OCI-LY1 (cell line): ENCODE results near the gene SCTR.

ENCODE experiments used
- H2AFZ ChIP-seq: fragments of 200-600 bp; sonication (generic), shearing (Covaris generic); 2 replicates; pipeline ENCODE4 v1.6.0; 2014; ENCODE audit warnings: antibody characterized with exemption, mild to moderate bottlenecking, low read length
- H3F3A ChIP-seq: fragments of 200-600 bp; sonication (generic), shearing (Covaris generic); 2 replicates; pipeline ENCODE4 v1.6.0; 2014; ENCODE audit warnings: mild to moderate bottlenecking, antibody characterized with exemption, low read length, moderate library complexity; ENCODE audit not compliant: insufficient read depth
- H3K27ac ChIP-seq: fragments of 200-600 bp; sonication (generic); 2 replicates; pipeline ENCODE4 v1.5.1; 2014; ENCODE audit warnings: low read length, mixed run types, mild to moderate bottlenecking, low read depth; ENCODE audit not compliant: poor library complexity, severe bottlenecking
- H3K27me3 ChIP-seq: fragments of 200-600 bp; sonication (generic); 2 replicates; pipeline ENCODE4 v1.6.0; 2014; ENCODE audit warnings: antibody characterized with exemption, mild to moderate bottlenecking, low read length, moderate library complexity; ENCODE audit not compliant: insufficient read depth
- H3K36me3 ChIP-seq: fragments of 200-600 bp; sonication (generic); 2 replicates; pipeline ENCODE4 v1.6.1; 2014; ENCODE audit warnings: mild to moderate bottlenecking, antibody characterized with exemption, low read length, moderate library complexity, mixed read lengths; ENCODE audit not compliant: insufficient read depth
- H3K4me1 ChIP-seq: fragments of 200-600 bp; sonication (generic); 2 replicates; pipeline ENCODE4 v1.5.1; 2014; ENCODE audit warnings: mild to moderate bottlenecking, low read length, moderate library complexity; ENCODE audit not compliant: insufficient read depth, severe bottlenecking
- H3K4me2 ChIP-seq: fragments of 200-600 bp; sonication (generic), shearing (Covaris generic); 2 replicates; pipeline ENCODE4 v1.6.1; 2014; ENCODE audit warnings: low read length
- H3K4me3 ChIP-seq: fragments of 200-600 bp; sonication (generic); 2 replicates; pipeline ENCODE4 v1.5.1; 2014; ENCODE audit warnings: low read length, low read depth, mild to moderate bottlenecking, mixed read lengths; ENCODE audit not compliant: poor library complexity, severe bottlenecking
- H3K79me2 ChIP-seq: fragments of 200-600 bp; shearing (Covaris generic); 2 replicates; pipeline ENCODE4 v1.6.1; 2016; ENCODE audit warnings: mixed run types, low read length, mixed read lengths; ENCODE audit not compliant: insufficient read depth
- H3K9ac ChIP-seq: fragments of 200-600 bp; sonication (generic), shearing (Covaris generic); 2 replicates; pipeline ENCODE4 v1.6.1; 2014; ENCODE audit warnings: mild to moderate bottlenecking, low read length, mixed read lengths
- H3K9me2 ChIP-seq: fragments of 200-600 bp; sonication (generic), shearing (Covaris generic); 2 replicates; pipeline ENCODE4 v1.6.1; 2014; ENCODE audit warnings: low read depth, mild to moderate bottlenecking, low read length, mixed read lengths
- H3K9me3 ChIP-seq: fragments of 200-600 bp; shearing (Covaris generic); 2 replicates; pipeline ENCODE4 v1.6.1; 2014; ENCODE audit warnings: low read length, mixed read lengths
- H4K20me1 ChIP-seq: fragments of 200-600 bp; sonication (generic), shearing (Covaris generic); 2 replicates; pipeline ENCODE4 v1.6.0; 2016; ENCODE audit warnings: mild to moderate bottlenecking, low read length; ENCODE audit not compliant: insufficient read depth
- CTCF ChIP-seq: fragments of 200-600 bp; sonication (generic), shearing (Covaris generic); IDR thresholded peaks from 2 replicates; pipeline ENCODE4 v1.5.1; 2017; ENCODE audit warnings: mild to moderate bottlenecking, antibody characterized with exemption, low read length, moderate library complexity, mixed read lengths
- EZH2 ChIP-seq: fragments of 200-600 bp; sonication (generic), shearing (Covaris generic); IDR thresholded peaks from 2 replicates; pipeline ENCODE4 v1.8.0; 2017; ENCODE audit warnings: borderline replicate concordance, mixed run types, mild to moderate bottlenecking, antibody characterized with exemption, low read length, moderate library complexity, mixed read lengths

Gene SCTR

DNA sequence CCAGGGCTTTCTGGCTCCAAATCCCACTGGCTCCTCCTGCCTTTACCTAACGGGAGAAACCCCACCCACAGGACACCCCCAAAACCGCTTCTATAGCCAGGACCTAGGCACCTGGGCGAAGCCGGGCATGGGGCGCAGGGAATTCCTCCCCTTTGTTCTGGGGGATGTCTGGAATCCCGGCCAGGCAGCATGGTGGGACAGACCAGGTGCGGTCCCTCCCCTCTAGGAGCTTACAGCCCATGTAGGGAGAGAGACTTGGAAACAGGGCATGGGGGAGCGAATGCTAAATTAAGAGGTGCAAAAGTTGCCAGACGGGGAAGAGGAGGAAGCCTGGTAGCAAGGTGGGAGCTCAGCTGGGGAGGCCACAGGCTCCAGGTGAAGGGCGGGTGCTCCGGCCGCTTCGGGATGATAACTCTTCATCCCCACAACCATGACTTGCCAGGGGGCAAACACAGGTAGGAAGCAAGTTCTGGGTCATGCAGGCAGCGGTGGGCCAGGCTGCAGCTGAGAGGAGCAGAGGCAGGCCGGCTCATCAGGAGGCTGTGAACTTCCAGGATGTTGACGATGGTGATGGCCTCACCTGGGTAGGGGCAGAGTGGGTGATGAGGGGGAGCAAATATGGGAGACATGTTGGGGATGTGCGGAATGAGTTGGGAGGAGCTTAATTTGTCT is 91.3 kb downstream of the SCTR start:
- Histone ChIP-seq H3K36me3 (no peaks in the 10 kb centered on the region), H3K4me2 (no peak overlapping the region), H2AFZ (no peak overlapping the region), H3K4me1 (peaks cover 10% of the 10 kb centered on the region), H3K27me3 (peaks cover 13% of the 10 kb centered on the region), H3K79me2 (no peaks in the 10 kb centered on the region), H3K9me2 (no peaks in the 10 kb centered on the region), H4K20me1 (no peaks in the 10 kb centered on the region), H3K9me3 (no peaks in the 10 kb centered on the region), H3K4me3 (no peak overlapping the region), H3K9ac (no peak overlapping the region), H3F3A (no peaks in the 10 kb centered on the region), H3K27ac (no peak overlapping the region)
- TF ChIP-seq CTCF (no peak), EZH2 (no peak)

DNA sequence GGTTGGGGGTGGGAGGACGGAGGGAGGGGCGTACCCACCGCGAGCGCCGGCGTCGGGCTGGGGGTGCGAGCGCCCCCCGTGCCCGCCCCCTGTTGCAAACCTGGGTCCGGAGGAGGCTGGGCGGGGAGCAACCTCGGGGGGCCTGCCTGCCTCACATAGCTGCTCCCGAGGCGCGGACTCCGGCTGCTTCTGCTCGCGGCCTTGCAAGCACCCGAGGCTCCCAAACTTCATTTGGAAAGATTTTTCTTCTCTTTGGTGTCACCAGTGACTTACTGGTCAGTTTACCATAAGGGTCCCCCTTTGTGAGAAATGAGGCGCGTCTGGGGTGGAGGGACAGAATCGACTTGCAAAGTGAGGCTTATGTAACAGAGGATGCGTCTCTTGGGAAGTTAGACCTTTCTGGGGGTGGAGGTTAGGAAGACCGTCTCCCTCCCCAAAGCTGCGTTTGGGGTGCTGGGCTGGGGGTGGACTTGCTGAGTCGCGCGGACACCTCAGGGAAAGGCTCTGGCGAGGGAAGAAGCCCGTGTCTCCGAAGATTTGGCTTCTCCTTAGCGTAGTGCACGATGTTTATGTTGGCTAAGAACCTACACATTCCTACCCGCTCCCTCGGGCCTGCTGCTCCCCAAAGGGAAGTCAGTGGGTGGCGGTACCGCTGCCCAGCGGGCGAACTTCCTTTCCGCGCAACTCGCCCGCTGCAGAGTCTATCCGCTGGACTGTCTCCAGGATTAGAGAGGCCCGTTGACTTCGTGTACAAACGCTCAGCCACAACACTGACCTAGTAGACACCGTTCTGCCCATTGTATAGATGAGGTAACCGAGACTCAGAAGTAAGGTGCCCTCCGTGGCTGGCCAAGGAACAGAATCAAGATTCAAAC is 92.1 kb downstream of the SCTR start:
- Histone ChIP-seq H3F3A (no peaks in the 10 kb centered on the region), H3K9me2 (no peaks in the 10 kb centered on the region), H3K4me3 (peak overlapping the region; percentile 37), H3K79me2 (no peaks in the 10 kb centered on the region), H2AFZ (no peak overlapping the region), H3K27ac (no peak overlapping the region), H3K9ac (no peak overlapping the region), H3K4me1 (peaks cover 10% of the 10 kb centered on the region), H3K27me3 (peaks cover 13% of the 10 kb centered on the region), H4K20me1 (no peaks in the 10 kb centered on the region), H3K36me3 (no peaks in the 10 kb centered on the region), H3K4me2 (peak overlapping the region; percentile 55), H3K9me3 (no peaks in the 10 kb centered on the region)
- no peak for TF ChIP-seq EZH2
- no peak for TF ChIP-seq CTCF

DNA sequence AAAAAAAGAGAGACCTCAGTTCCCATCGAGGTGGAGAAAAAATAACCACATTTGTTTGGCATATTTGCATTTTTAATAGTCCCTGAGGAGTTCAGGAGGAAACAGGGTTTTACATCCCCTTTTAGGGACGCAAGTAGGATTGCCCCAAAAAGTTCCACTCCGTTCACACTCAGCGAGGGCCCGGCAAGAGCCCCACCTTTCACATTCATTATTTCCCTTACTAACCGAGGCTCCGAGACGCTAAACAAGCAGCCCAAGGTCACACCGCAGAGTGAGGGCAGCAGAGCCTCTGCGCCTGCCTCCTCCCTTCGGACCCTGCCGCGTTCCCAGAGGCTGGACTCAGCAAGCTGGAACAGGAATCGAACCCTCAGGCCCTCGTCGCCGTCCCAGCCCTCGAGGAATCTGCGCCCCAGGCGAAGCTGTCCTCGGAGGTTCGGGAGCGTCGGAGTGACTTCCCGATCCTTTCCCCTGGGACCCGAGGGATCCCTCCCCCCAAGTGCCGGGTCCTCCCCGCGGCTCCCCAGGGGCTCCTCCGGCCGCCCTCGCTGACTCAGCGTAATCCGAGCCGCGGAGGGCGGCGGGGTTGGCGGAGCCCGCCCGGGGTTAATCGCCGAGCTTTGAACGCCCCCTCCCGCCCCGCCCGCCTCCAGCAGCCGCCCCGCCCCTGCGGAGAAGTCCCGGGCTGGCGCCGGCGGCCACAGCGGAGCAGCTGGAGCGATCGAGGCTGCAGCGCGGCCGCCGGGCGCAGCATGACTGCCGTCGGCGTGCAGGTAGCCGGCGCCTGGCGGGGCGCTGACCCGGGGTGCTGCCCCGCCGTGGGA is 92.9 kb downstream of the SCTR start, which contains the start of gene TMEM37:
Gene TMEM37, plus strand, starts transcription at position 700 of the 821 bp plus-strand sequence. Its CDS starts 50 bp downstream, at position 750.
- no peaks in the 10 kb centered on the region for H3K9me3 ChIP-seq
- H3K79me2 ChIP-seq: no peaks in the 10 kb centered on the region
- H4K20me1 ChIP-seq: no peaks in the 10 kb centered on the region
- no peak within 1 kb of the TSS for H2AFZ ChIP-seq
- no peak within 1 kb of the TSS for H3K27ac ChIP-seq
- peaks cover 13% of the 10 kb centered on the region for H3K27me3 ChIP-seq
- H3K9me2 ChIP-seq: no peaks in the 10 kb centered on the region
- H3K4me3 ChIP-seq: peak within 1 kb of the TSS; percentile 37
- H3K9ac ChIP-seq: no peak within 1 kb of the TSS
- H3K4me2 ChIP-seq: peak within 1 kb of the TSS; percentile 55
- no peaks in the 10 kb centered on the region for H3F3A ChIP-seq
- H3K36me3 ChIP-seq: no peaks in the 10 kb centered on the region
- TF ChIP-seq CTCF (no peak), EZH2 (no peak)
- H3K4me1 ChIP-seq: peaks cover 10% of the 10 kb centered on the region
